SK-N-SH (cell line): ENCODE data around the gene TAMM41. TPM values are rescaled to one million over a fixed set of nuclear protein-coding genes. Genes with fewer than 3 reads are reported as not detected.

Experiments
- CTCF ChIA-PET: fragments of 300-600, 350-600 bp; formaldehyde crosslinking; extraction: SDS; loops from one replicate; lab custom pipeline; 2021; lab: Yijun Ruan, JAX
- POLR2A ChIA-PET: fragments of 350-600 bp; sonication (Branson Sonifier 250); formaldehyde crosslinking; extraction: SDS; loops from one replicate; lab custom pipeline; 2020; ENCODE audit warnings: antibody characterized with exemption, inconsistent platforms; lab: Yijun Ruan, JAX
- DNase-seq: peaks from one replicate; pipeline ENCODE4 v3.0.0; 2012
- H2AFZ ChIP-seq: fragments of 200-600 bp; sonication (generic); 2 replicates; pipeline ENCODE4 v1.8.1; 2016; ENCODE audit warnings: antibody characterized with exemption, mild to moderate bottlenecking, low read depth
- H3F3A ChIP-seq: fragments of 200-600 bp; sonication (generic); replicated peaks from 2 replicates; pipeline ENCODE3; 2016; ENCODE audit warnings: antibody characterized with exemption, mild to moderate bottlenecking; ENCODE audit not compliant: insufficient read depth
- H3K27ac ChIP-seq, 2 experiments: fragments of 200-500 bp in 1 of 2; fragments of 200-600 bp in 1 of 2; sonication (Bioruptor generic) in 1 of 2; sonication (generic), shearing (Covaris generic) in 1 of 2; 2 replicates each; pipeline versions ENCODE4 v1.5.1 to v1.6.1; 2014 to 2016; ENCODE audit warnings: low read depth in 2 of 2, inconsistent platforms in 1 of 2, low read length in 1 of 2, mild to moderate bottlenecking in 1 of 2, mixed read lengths in 1 of 2
- H3K27me3 ChIP-seq: fragments of 200-600 bp; sonication (generic), shearing (Covaris generic); 2 replicates; pipeline ENCODE4 v1.6.1; 2016; ENCODE audit warnings: mixed run types; ENCODE audit not compliant: insufficient read depth
- H3K36me3 ChIP-seq, 2 experiments: fragments of 200-500 bp in 1 of 2; fragments of 200-600 bp in 1 of 2; sonication (Bioruptor generic) in 1 of 2; sonication (generic) in 1 of 2; replicated peaks in 1 of 2; 2 replicates each; pipeline versions ENCODE3 to v1.5.1; 2014 to 2016; ENCODE audit warnings: low read length in 1 of 2, mild to moderate bottlenecking in 1 of 2; ENCODE audit not compliant: insufficient read depth in 2 of 2, control insufficient read depth in 1 of 2
- H3K4me1 ChIP-seq, 2 experiments: fragments of 200-500 bp in 1 of 2; fragments of 200-600 bp in 1 of 2; sonication (Bioruptor generic) in 1 of 2; sonication (generic), shearing (Covaris generic) in 1 of 2; 2 replicates each; pipeline versions ENCODE4 v1.5.1 to v1.6.1; 2014 to 2016; ENCODE audit warnings: low read depth in 1 of 2, low read length in 1 of 2, mixed run types in 1 of 2; ENCODE audit not compliant: insufficient read depth in 2 of 2, control insufficient read depth in 1 of 2
- H3K4me2 ChIP-seq: fragments of 200-600 bp; sonication (generic), shearing (Covaris generic); 2 replicates; pipeline ENCODE4 v1.6.1; 2017; ENCODE audit warnings: mixed run types
- H3K4me3 ChIP-seq, 2 experiments: fragments of 200-500 bp in 1 of 2; fragments of 200-600 bp in 1 of 2; sonication (Bioruptor generic) in 1 of 2; sonication (generic), shearing (Covaris generic) in 1 of 2; 2 replicates each; pipeline versions ENCODE4 v1.5.1 to v1.8.1; 2014 to 2016; ENCODE audit warnings: low read depth in 2 of 2, inconsistent platforms in 1 of 2, low read length in 1 of 2, mild to moderate bottlenecking in 1 of 2, mixed read lengths in 1 of 2, moderate library complexity in 1 of 2
- H3K79me2 ChIP-seq: fragments of 200-600 bp; sonication (generic); 2 replicates; pipeline ENCODE4 v1.8.1; 2017; ENCODE audit warnings: mild to moderate bottlenecking; ENCODE audit not compliant: insufficient read depth
- H3K9ac ChIP-seq: fragments of 200-600 bp; sonication (generic); 2 replicates; pipeline ENCODE4 v1.6.1; 2017; ENCODE audit warnings: mixed run types
- H3K9me2 ChIP-seq: fragments of 200-600 bp; sonication (generic); 2 replicates; pipeline ENCODE4 v1.6.1; 2017; ENCODE audit warnings: mixed run types
- H3K9me3 ChIP-seq: fragments of 200-600 bp; sonication (generic); 2 replicates; pipeline ENCODE4 v1.6.1; 2017; ENCODE audit warnings: mixed run types, mild to moderate bottlenecking, moderate library complexity
- H4K20me1 ChIP-seq: fragments of 200-600 bp; sonication (generic); 2 replicates; pipeline ENCODE4 v1.6.1; 2017; ENCODE audit warnings: mild to moderate bottlenecking, mixed run types; ENCODE audit not compliant: insufficient read depth
- CHD2 ChIP-seq: fragments of 150-350 bp; IDR thresholded peaks from 2 replicates; pipeline ENCODE4 v1.6.1; 2018; ENCODE audit warnings: low read length; ENCODE audit not compliant: partially characterized antibody
- FOSL2 ChIP-seq: IDR thresholded peaks from 2 replicates; pipeline ENCODE4 v1.4.0; 2012; ENCODE audit warnings: low read depth, mild to moderate bottlenecking, moderate library complexity, borderline replicate concordance
- FOXJ3 ChIP-seq: sonication (generic); formaldehyde crosslinking; IDR thresholded peaks from 2 replicates; pipeline ENCODE4 v1.5.1; 2020; ENCODE audit warnings: mild to moderate bottlenecking, missing genetic modification reagents
- FOXM1 ChIP-seq: IDR thresholded peaks from 2 replicates; pipeline ENCODE4 v1.4.0; 2012; ENCODE audit warnings: low read depth, mild to moderate bottlenecking
- JUND ChIP-seq: IDR thresholded peaks from 2 replicates; pipeline ENCODE4 v1.4.0; 2012
- MAX ChIP-seq: IDR thresholded peaks from 2 replicates; pipeline ENCODE4 v1.4.0; 2012; ENCODE audit warnings: low read depth
- MXI1 ChIP-seq: IDR thresholded peaks from 2 replicates; pipeline ENCODE4 v1.6.1; 2012; ENCODE audit warnings: mild to moderate bottlenecking, low read depth, low read length, improper control_type of control experiment
- NFIC ChIP-seq: IDR thresholded peaks from 2 replicates; pipeline ENCODE4 v1.4.0; 2012; ENCODE audit warnings: borderline replicate concordance
- NRF1 ChIP-seq: IDR thresholded peaks from 2 replicates; pipeline ENCODE4 v1.6.1; 2012; ENCODE audit warnings: low read depth, mild to moderate bottlenecking, low read length
- PBX3 ChIP-seq: IDR thresholded peaks from 2 replicates; pipeline ENCODE4; 2012
- RCOR1 ChIP-seq: fragments of 150-350 bp; IDR thresholded peaks from 2 replicates; pipeline ENCODE4 v1.6.1; 2017; ENCODE audit warnings: antibody characterized with exemption, low read length
- REST ChIP-seq: IDR thresholded peaks from 2 replicates; pipeline ENCODE4 v1.6.1; 2012; ENCODE audit warnings: mild to moderate bottlenecking, low read depth, low read length, moderate library complexity
- RFX5 ChIP-seq: IDR thresholded peaks from 2 replicates; pipeline ENCODE4 v1.6.1; 2012; ENCODE audit warnings: mild to moderate bottlenecking, improper control_type of control experiment, low read length
- RXRA ChIP-seq: IDR thresholded peaks from 2 replicates; pipeline ENCODE4 v1.4.0; 2012; ENCODE audit warnings: low read depth, mild to moderate bottlenecking, borderline replicate concordance
- SMC3 ChIP-seq: IDR thresholded peaks from 2 replicates; pipeline ENCODE4 v1.6.1; 2012; ENCODE audit warnings: low read depth, low read length, improper control_type of control experiment
- TAF1 ChIP-seq: IDR thresholded peaks from 2 replicates; pipeline ENCODE4 v1.6.1; 2012; ENCODE audit warnings: low read depth, mild to moderate bottlenecking, low read length, moderate library complexity, borderline replicate concordance
- TCF12 ChIP-seq: IDR thresholded peaks from 2 replicates; pipeline ENCODE4 v1.4.0; 2012
- TEAD4 ChIP-seq: IDR thresholded peaks from 2 replicates; pipeline ENCODE4 v1.4.0; 2012; ENCODE audit warnings: mild to moderate bottlenecking, borderline replicate concordance; ENCODE audit not compliant: insufficient read depth
- USF1 ChIP-seq: IDR thresholded peaks from 2 replicates; pipeline ENCODE4 v1.4.0; 2012; ENCODE audit warnings: low read depth, borderline replicate concordance
- USF2 ChIP-seq: fragments of 150-350 bp; IDR thresholded peaks from 2 replicates; pipeline ENCODE4 v1.6.1; 2017; ENCODE audit warnings: antibody characterized with exemption, low read length, low read depth, borderline replicate concordance
- WGBS: methylation state at CpG from one replicate; pipeline ENCODE4 v1.1.6; 2017; ENCODE audit warnings: low lambda C conversion rate; 5-methylcytosine and 5-hydroxymethylcytosine counted together
- polyA plus RNA-seq, 3 experiments: library from polyadenylated mRNA; depleted of rRNA; stranded (reverse); fragments of >200 nt; gene quantifications; 2 replicates each; pipeline ENCODE4 v1.2.3, GENCODE V29; 2012

The TAMM41 gene
- polyA plus RNA-seq, 1 of the 3 experiments (the other 2 are of a cell fraction), result 14.3 TPM

GRCh38 chr3:11825301-11825700 lies 21.4 kb downstream of the TAMM41 start:
- 90% methylated on average over 5 of the region's 5 CpGs for WGBS
- POLR2A ChIA-PET, result no interaction called here
- H2AFZ ChIP-seq, result no peak overlapping the region

More at GRCh38 chr3:11825301-11825700, 21.4 kb downstream of the TAMM41 start:
- Histone ChIP-seq H3F3A (peaks cover 13% of the 10 kb centered on the region), H4K20me1 (no peaks in the 10 kb centered on the region), H3K27me3 (no peaks in the 10 kb centered on the region), H3K36me3 (peaks cover 45 to 66% of the 10 kb centered on the region in 2 experiments), H3K4me1 (no peaks in the 10 kb centered on the region; a peak in 1 of 4 replicates), H3K4me3 (no peak overlapping the region), H3K9me2 (no peaks in the 10 kb centered on the region), H3K4me2 (no peak overlapping the region), H3K9me3 (no peaks in the 10 kb centered on the region), H3K9ac (no peak overlapping the region), H3K27ac (no peak overlapping the region), H3K79me2 (no peaks in the 10 kb centered on the region)
- no peak for DNase-seq
- CTCF ChIA-PET, result interaction anchor here (1.3 to 3.3 kb wide), 4 partner anchors 11 to 446 kb away, joined by 5 to 14 read pairs (median 10); partner anchors contain the start of gene TAMM41
- TF ChIP-seq PBX3, result no peak
- no peak for TF ChIP-seq RXRA
- TF ChIP-seq TAF1, result no peak
- no peak for TF ChIP-seq USF2
- no peak for TF ChIP-seq NRF1
- TF ChIP-seq FOXJ3, result no peak
- no peak for TF ChIP-seq MXI1
- no peak for TF ChIP-seq FOXM1
- no peak for TF ChIP-seq CHD2
- TF ChIP-seq FOSL2, result no peak
- no peak for TF ChIP-seq REST
- TF ChIP-seq USF1, result no peak
- TF ChIP-seq TCF12, result no peak
- no peak for TF ChIP-seq TEAD4
- no peak for TF ChIP-seq RFX5
- TF ChIP-seq MAX, result no peak
- TF ChIP-seq NFIC, result no peak
- TF ChIP-seq JUND, result no peak
- TF ChIP-seq RCOR1, result no peak
- no peak for TF ChIP-seq SMC3
